ENCODE measurements around the gene COG5. TPM values are rescaled to one million over a fixed set of nuclear protein-coding genes. Genes with fewer than 3 reads are reported as not detected.

COG5 gene
- total RNA-seq, 4 donors from 2014 or later: 20.8 to 49.7 (median 25.7) TPM

- ATAC-seq (no peak), DNase-seq (no peak)
- Histone ChIP-seq H3K9me3 (no peaks in the 10 kb centered on the region), H3K4me1 (peaks cover 3 to 5% of the 10 kb centered on the region in 2 donors), H3K27me3 (no peaks in the 10 kb centered on the region), H3K36me3 (no peaks in the 10 kb centered on the region), H3K4me3 (no peak overlapping the region), H3K27ac (no peak overlapping the region)
- in situ Hi-C loops (cut with MboI; ENCODE audit: low sequenced_read_pairs in 4 of 4) (loop anchor here in 1 of 4 donors (25.0 kb wide), 3 partner anchors 502 to 877 kb away; partner anchors contain the start of genes CCDC71L, DLD and NAMPT), intact Hi-C loops (cut with DNase I; ENCODE audit: low total_unique reads) (loop anchor here (10.0 kb wide), 1 partner anchor 119 kb away; the partner anchor contains the start of gene PRKAR2B)
- TF ChIP-seq POLR2A (IDR thresholded peaks at IDR 0.05): no peak
- TF ChIP-seq CTCF (IDR thresholded peaks at IDR 0.05 in 4 of 5, conservative IDR thresholded peaks at IDR 0.05 in 1 of 5): no peak
Observed at GRCh38 chr7:107164092-107164491, 399.6 kb downstream of the COG5 start.

- Histone ChIP-seq H3K27ac (no peak overlapping the region), H3K36me3 (no peaks in the 10 kb centered on the region), H3K9me3 (no peaks in the 10 kb centered on the region), H3K4me3 (no peak overlapping the region), H3K27me3 (no peaks in the 10 kb centered on the region), H3K4me1 (peaks cover 3 to 5% of the 10 kb centered on the region in 2 donors)
- ATAC-seq (no peak), DNase-seq (no peak)
- TF ChIP-seq POLR2A (IDR thresholded peaks at IDR 0.05): no peak
- TF ChIP-seq CTCF (IDR thresholded peaks at IDR 0.05 in 4 of 5, conservative IDR thresholded peaks at IDR 0.05 in 1 of 5): no peak
- intact Hi-C loops (cut with DNase I; ENCODE audit: low total_unique reads): loop anchor here (10.0 kb wide), 1 partner anchor 118 kb away; the partner anchor contains the start of gene PRKAR2B
- in situ Hi-C loops (cut with MboI; ENCODE audit: low sequenced_read_pairs in 4 of 4): loop anchor here in 1 of 4 donors (25.0 kb wide), 3 partner anchors 500 to 875 kb away; partner anchors contain the start of genes CCDC71L, DLD and NAMPT
Observed at GRCh38 chr7:107162475-107162874, 401.2 kb downstream of the COG5 start.

- TF ChIP-seq POLR2A (IDR thresholded peaks at IDR 0.05) (no peak), CTCF (IDR thresholded peaks at IDR 0.05 in 4 of 5, conservative IDR thresholded peaks at IDR 0.05 in 1 of 5) (no peak)
Observed at GRCh38 chr7:107161415-107161814, 402.3 kb downstream of the COG5 start.

GRCh38 chr7:107160389-107160788, 403.3 kb downstream of the COG5 start:
- intact Hi-C loops (cut with DNase I; ENCODE audit: low total_unique reads): loop anchor here (10.0 kb wide), 1 partner anchor 116 kb away; the partner anchor contains the start of gene PRKAR2B
- H3K4me1 ChIP-seq: no peaks in the 10 kb centered on the region
- no peak for DNase-seq
- TF ChIP-seq CTCF (IDR thresholded peaks at IDR 0.05 in 4 of 5, conservative IDR thresholded peaks at IDR 0.05 in 1 of 5) (no peak), POLR2A (IDR thresholded peaks at IDR 0.05) (no peak)
- H3K27ac ChIP-seq: no peak overlapping the region
- H3K4me3 ChIP-seq: no peak overlapping the region
- in situ Hi-C loops (cut with MboI; ENCODE audit: low sequenced_read_pairs in 4 of 4): loop anchor here in 1 of 4 donors (25.0 kb wide), 3 partner anchors 498 to 873 kb away; partner anchors contain the start of genes CCDC71L, DLD and NAMPT
- no peaks in the 10 kb centered on the region for H3K27me3 ChIP-seq
- H3K9me3 ChIP-seq: no peaks in the 10 kb centered on the region
- no peak for ATAC-seq
- no peaks in the 10 kb centered on the region for H3K36me3 ChIP-seq

More at GRCh38 chr7:107161415-107161814, 402.3 kb downstream of the COG5 start:
- Histone ChIP-seq H3K27ac (no peak overlapping the region), H3K4me3 (no peak overlapping the region), H3K4me1 (no peaks in the 10 kb centered on the region), H3K27me3 (no peaks in the 10 kb centered on the region), H3K9me3 (no peaks in the 10 kb centered on the region), H3K36me3 (no peaks in the 10 kb centered on the region)
- no peak for DNase-seq
- in situ Hi-C loops (cut with MboI; ENCODE audit: low sequenced_read_pairs in 4 of 4): loop anchor here in 1 of 4 donors (25.0 kb wide), 3 partner anchors 499 to 874 kb away; partner anchors contain the start of genes CCDC71L, DLD and NAMPT
- intact Hi-C loops (cut with DNase I; ENCODE audit: low total_unique reads): loop anchor here (10.0 kb wide), 1 partner anchor 117 kb away; the partner anchor contains the start of gene PRKAR2B
- no peak for ATAC-seq
